BLaER1 (cell line): ENCODE data around the gene NDST1.

Source experiments
- H3K27ac ChIP-seq: shearing (Covaris generic); formaldehyde crosslinking; 2 replicates; pipeline ENCODE4 v1.8.1; 2022
- H3K27me3 ChIP-seq: shearing (Covaris generic); formaldehyde crosslinking; 2 replicates; pipeline ENCODE4 v1.8.1; 2022
- H3K36me3 ChIP-seq: shearing (Covaris generic); formaldehyde crosslinking; 2 replicates; pipeline ENCODE4 v1.8.1; 2022
- H3K4me1 ChIP-seq: shearing (Covaris generic); formaldehyde crosslinking; 2 replicates; pipeline ENCODE4 v1.8.1; 2022
- H3K4me2 ChIP-seq: shearing (Covaris generic); formaldehyde crosslinking; 2 replicates; pipeline ENCODE4 v1.8.1; 2022
- H3K4me3 ChIP-seq: shearing (Covaris generic); formaldehyde crosslinking; 2 replicates; pipeline ENCODE4 v1.8.1; 2022
- H3K9ac ChIP-seq: shearing (Covaris generic); formaldehyde crosslinking; 2 replicates; pipeline ENCODE4 v1.8.1; 2022
- H3K9me3 ChIP-seq: shearing (Covaris generic); formaldehyde crosslinking; 2 replicates; pipeline ENCODE4 v1.8.1; 2022
- H4K20me1 ChIP-seq: shearing (Covaris generic); formaldehyde crosslinking; 2 replicates; pipeline ENCODE4 v1.8.1; 2022
- Cebpa-rat ChIP-seq: shearing (Covaris generic); IDR thresholded peaks from 2 replicates; pipeline ENCODE4 v1.8.1; 2022

The NDST1 gene

GRCh38 chr5:150561192-150561512 lies 53.2 kb downstream of the NDST1 start:
- H3K4me2 ChIP-seq: no peak overlapping the region
- no peaks in the 10 kb centered on the region for H3K36me3 ChIP-seq
- H3K9ac ChIP-seq: no peak overlapping the region
- TF ChIP-seq Cebpa-rat: no peak
- no peaks in the 10 kb centered on the region for H3K27me3 ChIP-seq
- no peaks in the 10 kb centered on the region for H3K9me3 ChIP-seq
- no peak overlapping the region for H3K4me3 ChIP-seq
- no peak overlapping the region for H3K27ac ChIP-seq
- peaks cover 47% of the 10 kb centered on the region for H3K4me1 ChIP-seq
- H4K20me1 ChIP-seq: no peaks in the 10 kb centered on the region

GRCh38 chr5:150561571-150562275 lies 53.8 kb downstream of the NDST1 start:
- Histone ChIP-seq H3K4me1 (peaks cover 41% of the 10 kb centered on the region), H3K9me3 (no peaks in the 10 kb centered on the region), H3K36me3 (no peaks in the 10 kb centered on the region), H3K4me2 (no peak overlapping the region), H3K4me3 (no peak overlapping the region), H3K27ac (no peak overlapping the region), H4K20me1 (no peaks in the 10 kb centered on the region), H3K9ac (no peak overlapping the region), H3K27me3 (no peaks in the 10 kb centered on the region)
- no peak for TF ChIP-seq Cebpa-rat

GRCh38 chr5:150562832-150563231 lies 54.9 kb downstream of the NDST1 start:
- TF ChIP-seq Cebpa-rat: no peak
- Histone ChIP-seq H3K9me3 (no peaks in the 10 kb centered on the region), H3K27ac (no peak overlapping the region), H3K9ac (no peak overlapping the region), H3K27me3 (no peaks in the 10 kb centered on the region), H3K36me3 (no peaks in the 10 kb centered on the region), H3K4me2 (no peak overlapping the region), H3K4me1 (peaks cover 30% of the 10 kb centered on the region), H3K4me3 (no peak overlapping the region), H4K20me1 (no peaks in the 10 kb centered on the region)

- H4K20me1 ChIP-seq: no peaks in the 10 kb centered on the region
- H3K9me3 ChIP-seq: no peaks in the 10 kb centered on the region
- no peaks in the 10 kb centered on the region for H3K4me1 ChIP-seq
- TF ChIP-seq Cebpa-rat: no peak
- no peaks in the 10 kb centered on the region for H3K27me3 ChIP-seq
- no peak overlapping the region for H3K27ac ChIP-seq
- no peak overlapping the region for H3K4me3 ChIP-seq
- H3K4me2 ChIP-seq: no peak overlapping the region
- no peak overlapping the region for H3K9ac ChIP-seq
- no peaks in the 10 kb centered on the region for H3K36me3 ChIP-seq
These were observed 57.9 kb downstream of the NDST1 start for GRCh38 chr5:150565868-150566267.

- H3K4me1 ChIP-seq: no peaks in the 10 kb centered on the region
- H3K27me3 ChIP-seq: no peaks in the 10 kb centered on the region
- TF ChIP-seq Cebpa-rat: no peak
- H3K9me3 ChIP-seq: no peaks in the 10 kb centered on the region
- H3K27ac ChIP-seq: no peak overlapping the region
- H3K36me3 ChIP-seq: no peaks in the 10 kb centered on the region
- no peaks in the 10 kb centered on the region for H4K20me1 ChIP-seq
- H3K4me3 ChIP-seq: no peak overlapping the region
- H3K4me2 ChIP-seq: no peak overlapping the region
- H3K9ac ChIP-seq: no peak overlapping the region
These were observed 59.2 kb downstream of the NDST1 start for GRCh38 chr5:150567031-150567717.

GRCh38 chr5:150568663-150569062 lies 60.7 kb downstream of the NDST1 start:
- Histone ChIP-seq H3K9ac (no peak overlapping the region), H3K4me1 (no peaks in the 10 kb centered on the region), H3K27ac (no peak overlapping the region), H3K27me3 (no peaks in the 10 kb centered on the region), H3K4me2 (no peak overlapping the region), H3K4me3 (no peak overlapping the region), H4K20me1 (no peaks in the 10 kb centered on the region), H3K9me3 (no peaks in the 10 kb centered on the region), H3K36me3 (no peaks in the 10 kb centered on the region)
- TF ChIP-seq Cebpa-rat: no peak

GRCh38 chr5:150570333-150570732 lies 62.4 kb downstream of the NDST1 start:
- no peaks in the 10 kb centered on the region for H3K9me3 ChIP-seq
- no peaks in the 10 kb centered on the region for H3K36me3 ChIP-seq
- H3K9ac ChIP-seq: no peak overlapping the region
- H3K4me3 ChIP-seq: no peak overlapping the region
- H3K4me2 ChIP-seq: no peak overlapping the region
- H3K4me1 ChIP-seq: no peaks in the 10 kb centered on the region
- TF ChIP-seq Cebpa-rat: no peak
- H3K27ac ChIP-seq: no peak overlapping the region
- no peaks in the 10 kb centered on the region for H4K20me1 ChIP-seq
- no peaks in the 10 kb centered on the region for H3K27me3 ChIP-seq

- Histone ChIP-seq H3K27me3 (no peaks in the 10 kb centered on the region), H3K27ac (no peak overlapping the region), H3K4me3 (no peak overlapping the region), H3K4me2 (no peak overlapping the region), H3K9ac (no peak overlapping the region), H3K4me1 (peaks cover 10% of the 10 kb centered on the region), H4K20me1 (no peaks in the 10 kb centered on the region), H3K36me3 (no peaks in the 10 kb centered on the region), H3K9me3 (0 out of 2 replicates have a peak, but pooled peaks cover under 1% of the 10 kb centered on the region)
- no peak for TF ChIP-seq Cebpa-rat
These were observed 63.9 kb downstream of the NDST1 start for GRCh38 chr5:150571836-150572235.

- no peak for TF ChIP-seq Cebpa-rat
- Histone ChIP-seq H3K4me3 (no peak overlapping the region), H3K9ac (no peak overlapping the region), H3K36me3 (no peaks in the 10 kb centered on the region), H3K9me3 (0 out of 2 replicates have a peak, but pooled peaks cover 9% of the 10 kb centered on the region), H3K27ac (no peak overlapping the region), H3K4me2 (no peak overlapping the region), H3K27me3 (no peaks in the 10 kb centered on the region), H4K20me1 (no peaks in the 10 kb centered on the region), H3K4me1 (peaks cover 17% of the 10 kb centered on the region)
These were observed 65.3 kb downstream of the NDST1 start for GRCh38 chr5:150573216-150573615.

GRCh38 chr5:150573867-150574817 lies 66.2 kb downstream of the NDST1 start:
- H3K9me3 ChIP-seq: 0 out of 2 replicates have a peak, but pooled peaks cover 9% of the 10 kb centered on the region

More at GRCh38 chr5:150573867-150574817, 66.2 kb downstream of the NDST1 start:
- no peak for TF ChIP-seq Cebpa-rat
- no peaks in the 10 kb centered on the region for H3K27me3 ChIP-seq
- no peak overlapping the region for H3K4me3 ChIP-seq
- no peaks in the 10 kb centered on the region for H3K36me3 ChIP-seq
- H3K4me2 ChIP-seq: no peak overlapping the region
- peak overlapping the region; percentile 22; the same call in 1 of the 2 replicates for H3K27ac ChIP-seq
- H4K20me1 ChIP-seq: no peaks in the 10 kb centered on the region
- H3K9ac ChIP-seq: no peak overlapping the region
- H3K4me1 ChIP-seq: peaks cover 17% of the 10 kb centered on the region
